ENCODE measurements around the gene CNTNAP2.

GRCh38 chr7:148332191-148333186 is 2215.9 kb downstream of the CNTNAP2 start:
- TF ChIP-seq FEZF1 (tag by site-specific recombination; IDR thresholded peaks at IDR 0.05) (no peak), SALL2 (tag by site-specific recombination; IDR thresholded peaks at IDR 0.05; ENCODE audit: borderline replicate concordance) (no peak), CTCF (tag by site-specific recombination; IDR thresholded peaks at IDR 0.05) (no peak), ZBTB26 (tag by site-specific recombination; optimal IDR thresholded peaks at IDR 0.05) (no peak), ZNF449 (tag by site-specific recombination; IDR thresholded peaks at IDR 0.05) (no peak), ZFP41 (tag by site-specific recombination; IDR thresholded peaks at IDR 0.05; ENCODE audit: borderline replicate concordance) (no peak), ZBTB17 (tag by site-specific recombination; IDR thresholded peaks at IDR 0.05) (0 out of 2 replicates have a peak, but pooled peaks have one; percentile 16), ATF2 (tag by site-specific recombination; IDR thresholded peaks at IDR 0.05; ENCODE audit: low read depth) (no peak), ZNF248 (tag by site-specific recombination; IDR thresholded peaks at IDR 0.05) (no peak), MYNN (tag by site-specific recombination; IDR thresholded peaks at IDR 0.05; ENCODE audit: borderline replicate concordance) (no peak)
- TF ChIP-seq, protein P1, sequence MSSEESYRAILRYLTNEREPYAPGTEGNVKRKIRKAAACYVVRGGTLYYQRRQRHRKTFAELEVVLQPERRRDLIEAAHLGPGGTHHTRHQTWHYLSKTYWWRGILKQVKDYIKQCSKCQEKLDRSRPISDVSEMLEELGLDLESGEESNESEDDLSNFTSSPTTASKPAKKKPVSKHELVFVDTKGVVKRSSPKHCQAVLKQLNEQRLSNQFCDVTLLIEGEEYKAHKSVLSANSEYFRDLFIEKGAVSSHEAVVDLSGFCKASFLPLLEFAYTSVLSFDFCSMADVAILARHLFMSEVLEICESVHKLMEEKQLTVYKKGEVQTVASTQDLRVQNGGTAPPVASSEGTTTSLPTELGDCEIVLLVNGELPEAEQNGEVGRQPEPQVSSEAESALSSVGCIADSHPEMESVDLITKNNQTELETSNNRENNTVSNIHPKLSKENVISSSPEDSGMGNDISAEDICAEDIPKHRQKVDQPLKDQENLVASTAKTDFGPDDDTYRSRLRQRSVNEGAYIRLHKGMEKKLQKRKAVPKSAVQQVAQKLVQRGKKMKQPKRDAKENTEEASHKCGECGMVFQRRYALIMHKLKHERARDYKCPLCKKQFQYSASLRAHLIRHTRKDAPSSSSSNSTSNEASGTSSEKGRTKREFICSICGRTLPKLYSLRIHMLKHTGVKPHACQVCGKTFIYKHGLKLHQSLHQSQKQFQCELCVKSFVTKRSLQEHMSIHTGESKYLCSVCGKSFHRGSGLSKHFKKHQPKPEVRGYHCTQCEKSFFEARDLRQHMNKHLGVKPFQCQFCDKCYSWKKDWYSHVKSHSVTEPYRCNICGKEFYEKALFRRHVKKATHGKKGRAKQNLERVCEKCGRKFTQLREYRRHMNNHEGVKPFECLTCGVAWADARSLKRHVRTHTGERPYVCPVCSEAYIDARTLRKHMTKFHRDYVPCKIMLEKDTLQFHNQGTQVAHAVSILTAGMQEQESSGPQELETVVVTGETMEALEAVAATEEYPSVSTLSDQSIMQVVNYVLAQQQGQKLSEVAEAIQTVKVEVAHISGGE (tag by site-specific recombination; conservative IDR thresholded peaks at IDR 0.05; ENCODE audit: low read depth), result no peak
